Stomach smooth muscle (tissue), 2 donors: ENCODE data around the gene BEST4.
"Not testable (repeated sequence)": the region's sequence is repeated elsewhere in the genome, so short reads cannot be mapped to it uniquely, and the experiment has no call there.

Source experiments
- H3K27ac ChIP-seq: one replicate; pipeline ENCODE4 v1.7.0; 2013; ENCODE audit warnings: mild to moderate bottlenecking, low read length, inconsistent platforms
- H3K27me3 ChIP-seq, 2 donors: one replicate each; pipeline ENCODE4 v1.7.0; 2013; ENCODE audit warnings: low read length in 2 of 2; ENCODE audit not compliant: insufficient read depth in 2 of 2, control insufficient read depth in 1 of 2
- H3K36me3 ChIP-seq, 2 donors: one replicate each; pipeline ENCODE4 v1.7.0; 2013; ENCODE audit warnings: low read length in 2 of 2; ENCODE audit not compliant: control insufficient read depth in 2 of 2, insufficient read depth in 2 of 2
- H3K4me1 ChIP-seq: one replicate; pipeline ENCODE4 v1.7.0; 2013; ENCODE audit warnings: low read length; ENCODE audit not compliant: control insufficient read depth, insufficient read depth
- H3K4me3 ChIP-seq, 2 donors: one replicate each; pipeline ENCODE4 v1.7.0; 2013; ENCODE audit warnings: low read length in 2 of 2
- H3K9ac ChIP-seq, 2 donors: one replicate each; pipeline ENCODE4 v1.7.0; 2013; ENCODE audit warnings: low read length in 2 of 2, mild to moderate bottlenecking in 1 of 2
- H3K9me3 ChIP-seq, 2 donors: one replicate each; pipeline ENCODE4 v1.7.0; 2013; ENCODE audit warnings: low read length in 2 of 2; ENCODE audit not compliant: control insufficient read depth in 2 of 2
- donor health status: healthy.
- donor health status: Pancreatic carcinoma.

BEST4 gene

DNA sequence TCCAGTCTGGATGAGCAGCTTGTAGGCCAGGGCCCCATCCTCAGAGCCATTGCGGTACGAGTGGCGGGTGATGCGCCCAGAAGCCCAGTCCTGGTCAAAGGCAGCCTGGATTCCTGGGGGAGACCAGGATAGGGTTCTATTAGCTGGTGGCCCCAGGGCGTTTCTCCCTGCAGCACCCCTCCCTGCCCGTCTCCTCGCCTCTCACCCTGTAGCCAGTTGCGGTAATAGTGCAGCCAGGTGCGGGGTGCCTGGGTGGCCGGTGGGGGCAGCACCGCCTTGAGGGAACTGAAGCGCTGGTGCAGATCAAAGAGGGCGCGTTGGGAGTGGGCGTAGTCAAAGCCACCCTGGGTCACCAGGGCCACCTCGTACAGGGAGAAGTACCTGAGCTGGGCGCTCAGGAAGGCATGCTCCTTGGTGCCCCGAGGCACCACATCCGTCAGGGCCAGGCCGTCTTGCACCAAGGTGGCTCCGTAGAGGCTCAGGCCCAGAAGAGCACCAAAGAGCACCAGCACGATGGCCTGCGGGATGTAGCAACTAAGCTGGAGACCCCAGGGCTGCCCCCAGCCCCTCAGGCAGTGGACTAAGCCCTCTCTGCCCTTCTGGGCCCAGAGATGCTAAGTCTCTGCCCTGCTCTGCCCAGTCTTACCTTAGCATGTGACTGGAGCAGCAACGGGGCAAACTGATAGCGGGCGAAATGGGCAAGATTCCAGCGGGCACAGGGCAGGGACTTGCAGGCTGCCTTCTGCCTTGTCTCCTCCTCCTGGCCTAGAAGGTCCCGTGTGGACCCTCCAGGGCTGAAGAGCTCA, 39.4 kb upstream of the BEST4 start:
- H3K27me3 ChIP-seq, result no peaks in the 10 kb centered on the region
- H3K36me3 ChIP-seq, result peaks cover 11 to 14% of the 10 kb centered on the region in 2 donors
- H3K27ac ChIP-seq, result no peak overlapping the region
- no peak overlapping the region for H3K4me3 ChIP-seq
- no peak overlapping the region for H3K9ac ChIP-seq
- no peaks in the 10 kb centered on the region for H3K9me3 ChIP-seq
- peaks cover 2% of the 10 kb centered on the region for H3K4me1 ChIP-seq

DNA sequence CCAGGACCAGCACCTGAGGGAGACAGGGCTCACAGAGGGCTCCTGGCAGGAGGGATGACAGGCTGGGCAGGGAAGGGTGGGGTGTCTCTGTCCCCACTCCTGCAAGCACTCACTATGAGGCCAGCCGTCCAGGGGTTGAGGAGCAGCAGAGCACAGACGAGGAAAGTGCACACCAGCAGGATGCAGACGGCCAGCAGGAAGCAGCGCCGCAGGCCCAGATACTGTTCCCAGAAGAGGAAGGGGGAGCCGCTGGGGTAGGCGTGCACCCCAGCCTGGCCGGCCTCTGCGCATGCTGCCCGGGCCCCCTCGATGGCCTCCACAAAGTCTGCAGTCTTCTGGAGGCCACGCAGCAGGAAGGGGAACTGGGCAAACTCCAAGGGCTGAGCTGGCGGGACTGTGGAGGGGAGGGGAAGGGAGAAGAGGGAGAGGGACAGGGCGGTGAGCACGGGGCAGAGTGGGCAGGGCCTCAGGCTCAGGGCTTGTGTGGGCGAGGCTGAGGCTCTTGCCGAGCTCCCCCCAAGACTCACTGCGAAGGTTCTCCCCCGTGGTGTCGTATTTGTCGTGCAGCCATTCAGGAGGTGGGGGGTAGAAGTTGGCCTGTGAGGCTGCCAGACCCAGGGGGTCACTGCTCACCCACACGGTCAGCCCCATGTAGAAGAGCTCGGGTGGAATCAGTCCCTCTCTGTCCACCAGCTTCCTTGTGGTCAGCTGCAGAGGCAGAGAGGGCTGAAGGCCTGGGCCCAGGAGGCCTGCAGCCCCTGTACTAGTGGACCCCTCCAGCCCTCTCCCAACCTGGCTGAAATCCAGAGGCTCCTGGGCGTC, 38.6 kb upstream of the BEST4 start:
- H3K27ac ChIP-seq, result no peak overlapping the region
- no peaks in the 10 kb centered on the region for H3K4me1 ChIP-seq
- H3K4me3 ChIP-seq, result peak overlapping the region in 1 of 2 donors; percentile 15
- no peaks in the 10 kb centered on the region for H3K9me3 ChIP-seq
- H3K36me3 ChIP-seq, result peaks cover 7 to 15% of the 10 kb centered on the region in 2 donors
- no peak overlapping the region for H3K9ac ChIP-seq
- H3K27me3 ChIP-seq, result no peaks in the 10 kb centered on the region

DNA sequence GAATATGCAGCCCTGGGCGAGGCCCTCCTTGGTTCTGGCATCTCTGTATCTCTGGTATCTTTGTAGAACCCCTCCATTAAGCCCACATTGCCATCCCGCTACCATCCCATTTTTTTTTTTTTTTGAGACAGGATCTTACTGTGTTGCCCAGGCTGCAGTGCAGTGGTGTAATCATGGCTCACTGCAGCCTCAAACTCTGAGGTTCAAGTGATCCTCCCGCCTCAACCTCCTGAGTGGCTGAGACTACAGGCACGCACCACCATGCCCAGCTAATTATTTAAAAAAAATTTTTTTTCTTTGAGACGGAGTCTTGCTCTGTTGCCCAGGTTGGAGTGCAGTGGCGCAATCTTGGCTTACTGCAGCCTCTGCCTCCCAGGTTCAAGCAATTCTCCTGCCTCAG, 36.4 kb upstream of the BEST4 start:
- not testable (repeated sequence) for H3K4me3 ChIP-seq, H3K27me3 ChIP-seq, H3K9ac ChIP-seq, H3K9me3 ChIP-seq, H3K27ac ChIP-seq
- Histone ChIP-seq H3K4me1 (peaks cover 15% of the 10 kb centered on the region), H3K36me3 (peaks cover 7 to 13% of the 10 kb centered on the region in 2 donors)

DNA sequence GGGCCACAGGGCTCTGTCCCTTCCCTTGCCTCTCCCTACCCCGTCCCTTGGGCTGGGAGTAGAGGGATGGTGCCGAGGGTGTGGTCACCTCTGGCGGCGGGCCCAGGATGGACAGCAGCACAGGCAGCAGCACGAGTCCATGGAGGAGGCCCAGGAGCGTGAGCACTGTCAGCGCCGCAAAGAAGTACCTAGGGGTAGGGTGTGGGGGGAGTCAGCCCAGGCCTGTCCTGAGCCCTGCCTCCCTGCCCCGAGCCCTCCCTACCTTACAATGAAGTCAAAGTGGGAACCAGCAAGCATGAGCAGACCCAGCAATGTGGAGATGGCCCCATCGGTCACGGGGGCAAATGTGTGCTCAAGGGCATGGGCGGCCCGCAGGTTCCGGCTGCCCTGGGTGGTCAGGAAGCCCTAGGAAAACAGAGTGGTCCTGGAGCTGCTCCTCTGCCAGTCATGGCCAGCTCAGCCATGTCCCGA, 35.0 kb upstream of the BEST4 start:
- Histone ChIP-seq H3K27me3 (no peaks in the 10 kb centered on the region), H3K27ac (no peak overlapping the region), H3K4me1 (peaks cover 19% of the 10 kb centered on the region), H3K4me3 (no peak overlapping the region), H3K9ac (no peak overlapping the region), H3K9me3 (no peaks in the 10 kb centered on the region), H3K36me3 (peaks cover 2 to 12% of the 10 kb centered on the region in 2 donors)

DNA sequence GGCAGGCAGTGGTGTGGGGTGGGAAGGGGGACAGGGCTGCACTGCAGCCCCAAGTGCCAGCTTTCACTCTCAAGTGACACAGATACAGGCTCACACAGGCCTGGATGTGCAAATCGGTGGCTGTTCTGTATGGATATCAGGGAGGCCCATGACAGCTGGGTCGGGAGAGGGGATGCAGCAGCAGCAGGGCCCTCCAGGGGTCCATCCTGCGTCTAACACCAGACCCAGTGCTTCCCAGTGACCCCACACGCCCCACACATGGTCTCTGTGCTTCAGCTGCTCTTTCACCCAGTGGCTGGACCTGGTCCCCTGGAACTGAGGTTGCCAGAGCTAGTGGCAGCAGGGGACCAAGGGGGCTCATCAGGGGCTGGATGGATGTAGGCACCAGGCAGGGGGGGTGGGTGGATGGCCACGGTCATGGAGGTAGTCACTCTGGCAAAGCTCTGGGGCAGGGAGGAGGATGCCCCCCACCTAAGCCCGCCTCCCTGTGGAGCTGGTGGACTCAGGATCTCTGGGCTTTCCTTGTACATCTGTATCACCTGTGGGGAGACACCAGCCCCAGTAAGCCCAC, 34.2 kb upstream of the BEST4 start:
- H3K27ac ChIP-seq, result no peak overlapping the region
- no peak overlapping the region for H3K4me3 ChIP-seq
- peaks cover 19% of the 10 kb centered on the region for H3K4me1 ChIP-seq
- H3K36me3 ChIP-seq, result peaks cover 0 to 9% of the 10 kb centered on the region in 2 donors
- H3K9me3 ChIP-seq, result no peaks in the 10 kb centered on the region
- no peak overlapping the region for H3K9ac ChIP-seq
- no peaks in the 10 kb centered on the region for H3K27me3 ChIP-seq

DNA sequence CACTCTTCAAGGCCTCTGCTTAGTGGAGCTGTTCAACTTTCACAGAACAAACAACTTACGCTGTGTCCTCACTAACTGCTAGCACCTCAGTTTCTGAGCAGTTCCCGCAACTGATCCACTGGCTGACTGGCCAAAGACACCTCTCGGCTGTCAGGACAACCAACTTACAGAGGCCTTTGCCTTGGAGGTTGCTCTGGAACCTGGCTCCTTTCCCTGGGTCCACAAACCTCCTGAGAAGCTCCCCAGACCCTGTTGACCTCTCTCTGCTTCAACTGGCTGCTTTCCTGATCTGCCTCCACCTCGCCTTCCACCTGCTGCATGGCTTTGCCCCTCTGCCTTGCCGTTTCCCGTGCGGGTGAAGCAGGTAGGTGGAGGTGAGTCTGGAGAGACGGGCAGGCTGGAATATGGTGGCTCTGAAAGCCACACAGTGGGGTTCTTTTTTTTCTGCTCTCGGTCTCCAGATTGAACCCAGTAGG, 33.3 kb upstream of the BEST4 start:
- no peaks in the 10 kb centered on the region for H3K27me3 ChIP-seq
- no peaks in the 10 kb centered on the region for H3K9me3 ChIP-seq
- peaks cover 19% of the 10 kb centered on the region for H3K4me1 ChIP-seq
- peaks cover 0 to 5% of the 10 kb centered on the region in 2 donors for H3K36me3 ChIP-seq
- peak overlapping the region; percentile 98 for H3K27ac ChIP-seq
- peak overlapping the region in 1 of 2 donors; percentile 21 for H3K9ac ChIP-seq
- peak overlapping the region in 1 of 2 donors; percentile 85 for H3K4me3 ChIP-seq

DNA sequence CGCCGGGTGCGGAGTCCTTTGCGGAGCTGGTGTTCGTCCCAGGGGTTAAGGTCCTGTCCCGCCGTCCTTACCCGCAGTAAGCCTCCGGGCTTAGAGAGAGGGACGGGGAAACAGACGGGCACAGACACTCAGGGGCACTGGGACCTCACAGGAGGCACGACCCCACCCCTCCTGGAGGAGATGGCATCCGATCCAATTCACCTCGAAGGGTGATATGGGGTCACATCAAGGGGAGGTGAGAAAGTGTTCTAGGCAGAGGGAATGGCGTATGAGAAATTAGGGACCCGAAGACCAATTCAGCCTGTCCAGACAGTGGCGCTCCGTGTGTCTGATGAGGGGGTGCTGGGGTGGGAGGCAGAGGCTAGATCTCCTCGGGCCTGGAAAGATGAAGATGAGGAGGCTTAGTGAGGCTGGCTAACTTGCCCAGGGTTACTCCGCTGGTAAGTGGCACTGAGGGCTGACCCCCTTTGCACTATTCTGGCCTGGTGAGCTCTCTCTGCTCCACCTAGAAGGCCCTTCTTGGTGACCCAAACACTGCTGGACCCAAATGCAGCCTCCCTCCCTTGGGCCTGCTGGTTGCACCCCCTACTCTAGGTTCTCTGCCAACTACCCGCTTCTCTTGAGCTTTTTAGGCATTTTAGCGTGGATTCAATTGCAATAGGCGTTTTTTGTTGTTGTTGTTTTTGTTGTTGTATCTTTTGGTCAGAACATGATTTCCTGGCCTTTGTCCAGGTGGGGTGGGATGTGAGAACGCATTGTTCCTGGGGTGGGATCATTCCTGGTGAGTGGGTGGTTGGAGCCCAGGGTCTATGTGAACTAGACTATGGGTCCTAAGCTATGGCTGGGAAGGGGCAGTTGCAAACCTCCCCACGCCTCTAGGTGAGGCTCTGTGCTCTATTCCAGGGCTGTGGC, 32.6 kb upstream of the BEST4 start:
- no peaks in the 10 kb centered on the region for H3K9me3 ChIP-seq
- H3K9ac ChIP-seq, result peak overlapping the region; percentile 93 to 100
- peak overlapping the region; percentile 98 for H3K27ac ChIP-seq
- peak overlapping the region; percentile 75 to 85 for H3K4me3 ChIP-seq
- H3K27me3 ChIP-seq, result no peaks in the 10 kb centered on the region
- peaks cover 19% of the 10 kb centered on the region for H3K4me1 ChIP-seq
- H3K36me3 ChIP-seq, result peaks cover 0 to 4% of the 10 kb centered on the region in 2 donors

DNA sequence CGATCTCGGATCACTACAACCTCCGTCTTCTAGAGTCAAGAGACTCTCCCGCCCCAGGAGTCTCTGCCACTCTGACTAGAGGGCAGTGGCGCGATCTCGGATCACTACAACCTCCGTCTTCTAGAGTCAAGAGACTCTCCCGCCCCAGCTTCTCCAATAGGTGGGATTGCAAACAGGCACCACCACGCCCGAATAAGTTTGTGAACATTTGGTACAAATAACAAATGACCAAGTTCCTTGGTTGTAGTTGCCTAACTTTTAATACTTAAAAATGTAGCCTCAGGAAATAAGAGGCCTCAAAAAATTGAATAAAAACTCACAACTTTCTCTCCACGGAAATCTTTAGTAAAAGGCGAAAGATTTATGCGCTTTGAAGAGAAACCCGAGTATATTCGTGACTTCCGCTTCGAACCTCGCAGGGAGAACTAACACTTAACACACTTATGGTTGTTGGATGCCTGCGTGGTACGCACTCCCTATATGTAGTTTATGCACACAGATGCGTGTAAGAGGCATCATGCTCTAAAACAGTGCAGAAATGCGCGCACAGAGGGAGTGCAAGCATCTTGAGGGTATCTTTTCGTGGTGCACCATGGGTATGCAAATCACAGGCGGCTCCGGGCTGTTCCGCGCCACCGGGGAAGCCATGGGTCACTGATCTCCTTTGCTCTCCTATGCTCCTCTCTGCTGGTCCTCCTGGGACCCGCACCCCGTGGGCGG, 31.8 kb upstream of the BEST4 start:
- Histone ChIP-seq H3K9me3 (no peaks in the 10 kb centered on the region), H3K27me3 (no peaks in the 10 kb centered on the region), H3K4me1 (peaks cover 19% of the 10 kb centered on the region), H3K36me3 (peaks cover 0 to 4% of the 10 kb centered on the region in 2 donors), H3K27ac (peak overlapping the region; percentile 98), H3K4me3 (peak overlapping the region; percentile 80 to 85), H3K9ac (peak overlapping the region; percentile 93 to 100)

DNA sequence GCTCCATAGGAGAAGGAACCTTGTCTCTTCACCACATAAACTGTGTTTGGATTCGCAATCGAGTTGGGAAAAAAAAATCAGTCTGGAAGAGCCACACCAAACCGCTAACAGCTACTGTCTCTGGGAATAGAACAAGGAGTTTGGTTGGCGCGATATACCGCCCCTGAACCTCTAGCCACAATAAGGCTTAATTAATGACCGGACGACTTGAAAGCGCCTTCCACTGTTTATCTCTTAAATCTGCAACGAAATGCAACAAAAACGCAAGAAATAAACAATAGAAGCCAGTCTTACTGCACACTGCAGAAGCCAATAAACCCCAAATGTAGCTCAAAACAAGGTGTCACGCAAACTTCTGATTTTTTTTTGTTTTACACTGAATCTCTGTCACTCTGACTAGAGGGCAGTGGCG, 31.2 kb upstream of the BEST4 start:
- H3K36me3 ChIP-seq, result peaks cover 0 to 4% of the 10 kb centered on the region in 2 donors
- H3K27ac ChIP-seq, result peak overlapping the region; percentile 98
- H3K9me3 ChIP-seq, result no peaks in the 10 kb centered on the region
- H3K4me3 ChIP-seq, result peak overlapping the region; percentile 80 to 85
- H3K4me1 ChIP-seq, result peaks cover 20% of the 10 kb centered on the region
- H3K27me3 ChIP-seq, result no peaks in the 10 kb centered on the region
- peak overlapping the region; percentile 93 to 100 for H3K9ac ChIP-seq
